HTERT RPE-1 (cell line): ENCODE measurements around the gene CTAG1B.
"Not testable (repeated sequence)": the region's sequence is repeated elsewhere in the genome, so short reads cannot be mapped to it uniquely, and the experiment has no call there.

Source experiments
- in situ Hi-C: fragments of 300-500 bp; cut with MboI; formaldehyde crosslinking; loops from 4 replicates; pipeline ENCODE4 v1.14.3; 2020; ENCODE audit warnings: low sequenced_read_pairs

The CTAG1B gene

GRCh38 chrX:154619182-154619581, at the start of gene CTAG1B:
CTAG1B (minus strand) TSS chrX:154619282; CDS start chrX:154619218, 64 bp downstream.
- in situ Hi-C loops, result not testable (repeated sequence)

- in situ Hi-C loops, result no loop called here
Observed at GRCh38 chrX:154661899-154662298, 42.8 kb upstream of the CTAG1B start.

GRCh38 chrX:154661170-154661569, 42.1 kb upstream of the CTAG1B start:
- in situ Hi-C loops, result no loop called here

- in situ Hi-C loops, result no loop called here
Observed at GRCh38 chrX:154660541-154660940, 41.5 kb upstream of the CTAG1B start.

GRCh38 chrX:154658957-154659356, 39.9 kb upstream of the CTAG1B start:
- in situ Hi-C loops, result no loop called here

- in situ Hi-C loops, result no loop called here
Observed at GRCh38 chrX:154658187-154658586, 39.1 kb upstream of the CTAG1B start.

- in situ Hi-C loops, result no loop called here
Observed at GRCh38 chrX:154657226-154657805, 38.2 kb upstream of the CTAG1B start.

- in situ Hi-C loops, result no loop called here
Observed at GRCh38 chrX:154655786-154656185, 36.7 kb upstream of the CTAG1B start.

- in situ Hi-C loops, result no loop called here
Observed at GRCh38 chrX:154655346-154655745, 36.3 kb upstream of the CTAG1B start.

- in situ Hi-C loops, result no loop called here
Observed at GRCh38 chrX:154654925-154655324, 35.8 kb upstream of the CTAG1B start.

- in situ Hi-C loops, result no loop called here
Observed at GRCh38 chrX:154654372-154654771, 35.3 kb upstream of the CTAG1B start.

- in situ Hi-C loops, result not testable (repeated sequence)
Observed at GRCh38 chrX:154653413-154653812, 34.3 kb upstream of the CTAG1B start, which contains the start of gene CTAG2. CTAG2 (minus strand) TSS chrX:154653579; CDS start chrX:154653515, 64 bp downstream.

GRCh38 chrX:154653048-154653401, 33.9 kb upstream of the CTAG1B start:
- in situ Hi-C loops, result no loop called here

- in situ Hi-C loops, result no loop called here
Observed at GRCh38 chrX:154652311-154653047, 33.4 kb upstream of the CTAG1B start.

GRCh38 chrX:154650221-154650510, 31.1 kb upstream of the CTAG1B start:
- in situ Hi-C loops, result no loop called here

GRCh38 chrX:154649503-154650220, 30.6 kb upstream of the CTAG1B start:
- in situ Hi-C loops, result no loop called here

- in situ Hi-C loops, result no loop called here
Observed at GRCh38 chrX:154648931-154649330, 29.8 kb upstream of the CTAG1B start.

GRCh38 chrX:154645745-154646378, 26.8 kb upstream of the CTAG1B start:
- in situ Hi-C loops, result not testable (repeated sequence)

GRCh38 chrX:154643708-154644107, 24.6 kb upstream of the CTAG1B start:
- in situ Hi-C loops, result not testable (repeated sequence)

GRCh38 chrX:154641740-154642139, 22.7 kb upstream of the CTAG1B start:
- in situ Hi-C loops, result not testable (repeated sequence)

GRCh38 chrX:154633661-154634060, 14.6 kb upstream of the CTAG1B start:
- in situ Hi-C loops, result not testable (repeated sequence)

GRCh38 chrX:154630949-154631348, 11.9 kb upstream of the CTAG1B start:
- in situ Hi-C loops, result not testable (repeated sequence)
